ENCODE measurements around the gene RTEL1.

Gene RTEL1

DNA sequence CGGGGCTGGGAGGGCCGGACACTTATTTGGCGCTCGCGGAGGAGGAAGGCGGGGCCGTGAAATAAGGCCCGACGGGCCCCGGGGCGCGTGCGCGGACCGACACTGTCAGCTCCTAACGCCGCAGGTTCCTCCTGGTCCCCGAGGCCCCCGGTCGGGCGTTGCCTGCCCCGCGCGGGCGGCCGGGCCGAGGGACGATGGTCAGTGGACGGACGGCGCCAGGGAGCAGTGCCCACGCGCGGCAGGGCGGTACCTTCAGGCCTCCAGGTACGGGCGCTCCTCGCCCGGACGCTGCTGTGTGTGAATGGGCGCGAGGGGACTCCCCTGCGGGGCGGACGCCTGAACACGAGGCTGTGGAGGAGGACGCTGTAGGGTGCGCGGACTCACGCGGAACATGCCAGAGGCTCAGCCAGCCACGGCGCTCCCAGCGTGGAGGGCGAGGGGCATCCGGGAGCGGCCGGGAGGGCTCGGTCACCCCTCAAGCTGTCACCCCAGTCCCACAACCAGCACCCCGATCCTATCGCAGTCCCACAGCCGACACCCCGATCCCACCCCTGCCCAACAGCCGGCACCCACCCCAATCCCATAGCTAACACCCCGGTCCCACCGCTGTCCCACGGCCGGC is 30.9 kb upstream of the RTEL1 start (continued):
- peak; percentile 62 for TF ChIP-seq ZNF121 (tag by site-specific recombination; IDR thresholded peaks at IDR 0.05)
- TF ChIP-seq ZNF280D (tag by site-specific recombination; IDR thresholded peaks at IDR 0.05) = no peak
- TF ChIP-seq, protein P1, sequence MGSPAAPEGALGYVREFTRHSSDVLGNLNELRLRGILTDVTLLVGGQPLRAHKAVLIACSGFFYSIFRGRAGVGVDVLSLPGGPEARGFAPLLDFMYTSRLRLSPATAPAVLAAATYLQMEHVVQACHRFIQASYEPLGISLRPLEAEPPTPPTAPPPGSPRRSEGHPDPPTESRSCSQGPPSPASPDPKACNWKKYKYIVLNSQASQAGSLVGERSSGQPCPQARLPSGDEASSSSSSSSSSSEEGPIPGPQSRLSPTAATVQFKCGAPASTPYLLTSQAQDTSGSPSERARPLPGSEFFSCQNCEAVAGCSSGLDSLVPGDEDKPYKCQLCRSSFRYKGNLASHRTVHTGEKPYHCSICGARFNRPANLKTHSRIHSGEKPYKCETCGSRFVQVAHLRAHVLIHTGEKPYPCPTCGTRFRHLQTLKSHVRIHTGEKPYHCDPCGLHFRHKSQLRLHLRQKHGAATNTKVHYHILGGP (tag by site-specific recombination; IDR thresholded peaks at IDR 0.05) = no peak
- peak; percentile 77 for TF ChIP-seq ZXDB (tag by site-specific recombination; IDR thresholded peaks at IDR 0.05)
- no peak for TF ChIP-seq ZNF830 (tag by site-specific recombination; IDR thresholded peaks at IDR 0.05; ENCODE audit: low read depth)
- no peak for TF ChIP-seq ZNF132 (tag by site-specific recombination; IDR thresholded peaks at IDR 0.05; ENCODE audit: borderline replicate concordance)
- no peak for TF ChIP-seq ZNF530 (tag by site-specific recombination; IDR thresholded peaks at IDR 0.05; ENCODE audit: low read depth)
- no peak for TF ChIP-seq ZNF214 (tag by site-specific recombination; IDR thresholded peaks at IDR 0.05; ENCODE audit: borderline replicate concordance)
- no peak for TF ChIP-seq ZNF174 (tag by site-specific recombination; IDR thresholded peaks at IDR 0.05)
- TF ChIP-seq CTCF (tag by site-specific recombination; IDR thresholded peaks at IDR 0.05) = peak; percentile 46; the same call in 1 of the 2 replicates
- TF ChIP-seq, protein P2, sequence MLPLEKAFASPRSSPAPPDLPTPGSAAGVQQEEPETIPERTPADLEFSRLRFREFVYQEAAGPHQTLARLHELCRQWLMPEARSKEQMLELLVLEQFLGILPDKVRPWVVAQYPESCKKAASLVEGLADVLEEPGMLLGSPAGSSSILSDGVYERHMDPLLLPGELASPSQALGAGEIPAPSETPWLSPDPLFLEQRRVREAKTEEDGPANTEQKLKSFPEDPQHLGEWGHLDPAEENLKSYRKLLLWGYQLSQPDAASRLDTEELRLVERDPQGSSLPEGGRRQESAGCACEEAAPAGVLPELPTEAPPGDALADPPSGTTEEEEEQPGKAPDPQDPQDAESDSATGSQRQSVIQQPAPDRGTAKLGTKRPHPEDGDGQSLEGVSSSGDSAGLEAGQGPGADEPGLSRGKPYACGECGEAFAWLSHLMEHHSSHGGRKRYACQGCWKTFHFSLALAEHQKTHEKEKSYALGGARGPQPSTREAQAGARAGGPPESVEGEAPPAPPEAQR (tag by site-specific recombination; IDR thresholded peaks at IDR 0.05) = no peak
- no peak for TF ChIP-seq ZNF658 (tag by site-specific recombination; IDR thresholded peaks at IDR 0.05)
- TF ChIP-seq ZBTB8A (tag by site-specific recombination; IDR thresholded peaks at IDR 0.05) = peak; percentile 98
- no peak for TF ChIP-seq HOXA7 (CRISPR knock-in tag; IDR thresholded peaks at IDR 0.05; ENCODE audit: borderline replicate concordance)
- peak; percentile 57; the same call in 1 of the 2 replicates for TF ChIP-seq KLF7 (tag by site-specific recombination; IDR thresholded peaks at IDR 0.05; ENCODE audit: borderline replicate concordance)
- no peak for TF ChIP-seq REST (tag by site-specific recombination; IDR thresholded peaks at IDR 0.05)
- TF ChIP-seq ZNF138 (tag by site-specific recombination; IDR thresholded peaks at IDR 0.05; ENCODE audit: borderline replicate concordance) = no peak
- TF ChIP-seq SP3 (tag by site-specific recombination; IDR thresholded peaks at IDR 0.05) = peak; percentile 51
- no peak for TF ChIP-seq RBAK (tag by site-specific recombination; IDR thresholded peaks at IDR 0.05)
- TF ChIP-seq TCF7L2 (IDR thresholded peaks at IDR 0.05; ENCODE audit: borderline replicate concordance, low read depth, low read length) = no peak
- TF ChIP-seq ZNF394 (tag by site-specific recombination; IDR thresholded peaks at IDR 0.05; ENCODE audit: borderline replicate concordance) = no peak
- TF ChIP-seq KLF1 (tag by site-specific recombination; IDR thresholded peaks at IDR 0.05) = peak; percentile 74
- TF ChIP-seq ZNF155 (tag by site-specific recombination; IDR thresholded peaks at IDR 0.05) = no peak
- no peak for TF ChIP-seq ZNF654 (tag by site-specific recombination; IDR thresholded peaks at IDR 0.05; ENCODE audit: low read depth)
- peak; percentile 97 for TF ChIP-seq ZNF600 (tag by site-specific recombination; IDR thresholded peaks at IDR 0.05)
- no peak for TF ChIP-seq ZNF521 (tag by site-specific recombination; IDR thresholded peaks at IDR 0.05)
- peak; percentile 73 for TF ChIP-seq KLF17 (tag by site-specific recombination; IDR thresholded peaks at IDR 0.05)

Measured in HEK293 (cell line).